PC-9 (cell line): ENCODE measurements around the gene HMG20A.

Experiments used
- CTCF ChIP-seq: fragments of 200-600 bp; sonication (generic); conservative IDR thresholded peaks from 2 replicates; pipeline ENCODE4 v1.6.1; 2017; ENCODE audit warnings: mixed run types, antibody characterized with exemption, mild to moderate bottlenecking, moderate library complexity
- EZH2 ChIP-seq: fragments of 200-600 bp; sonication (generic); IDR thresholded peaks from 2 replicates; pipeline ENCODE4 v1.8.0; 2017; ENCODE audit warnings: antibody characterized with exemption, low read depth

DNA sequence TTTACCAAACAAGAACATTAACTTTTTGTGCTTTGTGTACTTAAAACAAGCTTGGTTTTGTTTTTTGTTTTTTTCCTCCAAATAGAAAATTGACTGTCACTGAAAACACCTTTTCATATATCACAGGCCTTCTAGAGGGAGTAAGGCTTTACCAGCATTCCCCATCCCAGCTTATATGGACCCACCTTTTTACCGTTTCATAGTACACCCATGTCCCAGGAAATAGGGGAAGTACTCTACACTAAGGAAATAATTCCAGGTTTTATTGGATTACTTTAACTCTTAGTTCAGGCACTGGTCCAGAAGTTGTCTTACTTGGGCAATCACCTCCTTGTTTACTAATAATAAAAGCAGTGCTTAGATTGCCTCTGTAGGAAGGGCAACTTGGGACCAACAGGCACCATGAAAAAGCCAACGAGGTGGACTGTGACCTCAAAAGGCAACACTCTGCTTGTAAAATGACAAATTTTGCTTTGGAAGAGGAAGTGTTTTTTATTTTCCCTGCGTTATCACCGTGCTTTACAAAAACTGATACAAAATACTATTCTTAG lies 26.2 kb downstream of the HMG20A start:
- no peak for TF ChIP-seq EZH2
- TF ChIP-seq CTCF = no peak
